ENCODE results near the gene TMEM92. TPM values are rescaled to one million over a fixed set of nuclear protein-coding genes. Genes with fewer than 3 reads are reported as not detected.

TMEM92 gene
- total RNA-seq, 1 donor from 2014 or later = 0.20 TPM

DNA sequence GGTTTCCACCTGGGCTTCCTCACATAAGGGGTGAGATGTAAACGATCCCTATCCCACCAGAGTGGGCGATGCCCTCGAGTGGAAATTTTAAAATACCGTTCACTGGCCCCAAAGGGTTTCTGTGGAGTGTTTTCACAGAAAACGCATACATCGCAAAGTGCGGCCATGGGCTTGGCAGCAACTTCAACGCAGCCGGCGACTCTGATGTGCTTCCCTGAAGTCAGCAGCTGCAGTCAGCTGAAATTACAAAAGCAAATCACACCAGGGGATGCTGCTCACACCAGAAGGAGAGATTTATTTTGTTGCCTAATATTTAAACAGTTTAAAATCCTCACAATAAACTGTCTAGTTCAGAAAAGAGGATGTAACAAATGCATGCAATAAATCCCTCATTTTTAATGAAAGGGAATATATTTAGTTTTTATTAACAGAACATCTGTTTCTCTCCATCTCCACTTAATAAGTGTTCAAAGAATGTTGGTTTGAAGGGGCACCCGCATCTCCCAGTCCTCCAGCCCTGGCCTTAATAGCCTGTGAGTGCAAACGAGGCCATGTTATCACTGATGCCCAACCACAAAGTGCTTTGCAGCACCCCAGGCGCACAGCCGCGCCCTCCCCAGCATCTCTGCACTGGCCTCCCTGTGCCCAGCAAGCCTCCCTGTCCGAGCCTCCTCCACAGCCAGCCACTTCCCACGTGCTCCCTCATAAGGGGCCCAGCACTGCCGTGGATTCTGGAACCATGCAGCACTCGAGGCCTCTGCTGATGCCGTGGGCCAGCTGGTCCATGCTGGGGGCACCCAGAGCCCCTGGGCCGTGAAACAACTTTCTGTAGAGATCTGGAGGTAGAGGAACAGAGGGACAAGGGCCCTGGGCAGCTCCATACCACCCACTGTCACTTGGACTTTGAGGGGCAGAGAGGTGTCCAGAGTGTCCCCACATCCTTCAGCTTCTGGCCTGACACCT, 54.4 kb downstream of the TMEM92 start:
- DNase-seq = peak; percentile 19

DNA sequence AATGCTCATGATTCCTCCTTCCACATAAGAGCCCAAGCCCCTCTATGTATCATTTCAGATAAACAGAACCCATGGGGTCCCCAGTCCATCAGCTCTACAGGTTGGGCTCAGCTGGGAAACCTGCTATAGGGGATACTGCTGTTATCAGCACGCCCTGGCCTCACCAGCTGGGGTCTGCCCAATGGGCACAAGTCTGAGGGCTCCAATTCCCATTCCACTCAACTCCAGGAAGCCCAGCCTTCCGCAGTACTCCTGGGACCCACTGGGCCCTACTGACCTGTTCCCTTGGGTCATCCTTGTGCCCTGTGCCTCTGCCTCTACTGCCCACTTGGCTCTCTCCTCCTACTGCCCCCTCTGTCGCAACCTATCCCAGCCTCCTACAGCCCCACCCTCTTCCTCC, 55.5 kb downstream of the TMEM92 start:
- no peak for DNase-seq

DNA sequence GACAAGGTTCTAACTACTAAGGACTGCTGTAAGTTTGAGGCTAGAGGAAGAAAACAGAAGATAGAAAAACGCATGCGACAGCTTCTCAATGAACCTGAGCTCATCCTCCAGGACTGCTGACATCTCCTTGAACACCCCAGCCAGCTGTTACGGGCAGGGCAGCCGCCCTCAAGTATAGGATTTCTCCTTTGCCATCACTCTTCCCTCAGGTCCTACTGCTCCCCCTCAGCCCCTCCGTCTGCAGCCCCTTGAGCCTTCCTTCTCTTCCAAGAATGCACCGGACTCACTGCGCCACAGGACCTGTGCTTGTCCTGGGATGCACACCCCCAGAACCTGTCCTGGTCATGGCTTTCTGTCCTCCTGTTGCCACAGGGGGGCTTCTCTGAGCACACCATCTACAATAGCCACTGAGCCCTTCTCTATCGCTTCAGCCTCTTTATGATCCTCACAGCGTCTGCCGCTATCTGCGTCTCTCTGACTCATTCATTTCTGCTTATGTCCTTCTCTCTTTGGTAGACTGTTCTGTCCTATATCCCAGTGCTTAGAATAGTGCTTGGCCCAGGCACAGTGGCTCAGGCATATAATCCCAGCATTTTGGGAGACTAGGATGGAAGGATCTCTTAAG, 56.0 kb downstream of the TMEM92 start:
- DNase-seq = no peak

Small RNA genes within 50 kb of the gene (small RNA-seq; reads per million reads assigned to genes)
- not detected for gene SUMO2P7 (ENCODE audit: low replicate concordance)

Other genes starting within 250 kb of the TMEM92 start
- gene ITGA3, start 218.4 kb upstream of the TMEM92 start, total RNA-seq = 37.2 TPM
- gene PDK2, start 179.1 kb upstream of the TMEM92 start, total RNA-seq = 10.3 TPM
- 1.4 TPM for gene SAMD14, start 144.3 kb upstream of the TMEM92 start, total RNA-seq
- 19.7 TPM for gene PPP1R9B, start 123.8 kb upstream of the TMEM92 start, total RNA-seq
- gene SGCA, start 108.5 kb upstream of the TMEM92 start, total RNA-seq = 14.6 TPM
- gene COL1A1, start 72.8 kb upstream of the TMEM92 start, total RNA-seq = 5,022 TPM
- 17.7 TPM for gene XYLT2, start 71.7 kb downstream of the TMEM92 start, total RNA-seq
- 42.3 TPM for gene MRPL27, start 98.7 kb downstream of the TMEM92 start, total RNA-seq
- 3.6 TPM for gene EME1, start 98.8 kb downstream of the TMEM92 start, total RNA-seq
- gene LRRC59, start 123.1 kb downstream of the TMEM92 start, total RNA-seq = 44.6 TPM
- 67.6 TPM for gene ACSF2, start 151.8 kb downstream of the TMEM92 start, total RNA-seq
- gene CHAD, start 194.4 kb downstream of the TMEM92 start, total RNA-seq = 0.49 TPM
- gene RSAD1, start 204.4 kb downstream of the TMEM92 start, total RNA-seq = 19.4 TPM
- 1.6 TPM for gene MYCBPAP, start 234.0 kb downstream of the TMEM92 start, total RNA-seq

Measured in skin of body (tissue), 3 donors.